WTC11 (cell line): ENCODE measurements around the gene HMBS. TPM values are rescaled to one million over a fixed set of nuclear protein-coding genes. Genes with fewer than 3 reads are reported as not detected.

Source experiments
- ATAC-seq: fragments of 200-7000 bp; cut with Tn5 transposase; 2 replicates; pipeline ENCODE4 v1.10.0; 2021; ENCODE audit warnings: mild to moderate bottlenecking, moderate library complexity
- CTCF ChIA-PET: fragments of 300-600 bp; sonication (Branson Sonifier 250); formaldehyde crosslinking; loops from one replicate; lab custom pipeline; 2021; ENCODE audit warnings: antibody characterized with exemption; lab: Charles Lee
- POLR2A ChIA-PET: fragments of 350-600 bp; sonication (Branson Sonifier 250); formaldehyde crosslinking; loops from one replicate; lab custom pipeline; 2021; ENCODE audit warnings: antibody characterized with exemption; lab: Charles Lee
- DNase-seq: peaks from one replicate; pipeline ENCODE4 v3.0.0; 2021; ENCODE audit warnings: low spot score
- H3K27ac Mint-ChIP-seq: 2 replicates; pipeline ENCODE4 v1.8.0; 2021; ENCODE audit warnings: mixed read lengths
- H3K27me3 Mint-ChIP-seq: 2 replicates; pipeline ENCODE4 v1.8.0; 2021; ENCODE audit warnings: low read depth, mild to moderate bottlenecking, moderate library complexity, mixed read lengths
- H3K36me3 Mint-ChIP-seq: 2 replicates; pipeline ENCODE4 v1.8.0; 2021; ENCODE audit warnings: mixed read lengths
- H3K4me1 Mint-ChIP-seq: 2 replicates; pipeline ENCODE4 v1.8.0; 2022; ENCODE audit warnings: mixed read lengths
- H3K4me3 Mint-ChIP-seq: 2 replicates; pipeline ENCODE4 v1.8.0; 2021; ENCODE audit warnings: mild to moderate bottlenecking, moderate library complexity, mixed read lengths
- H3K9me3 Mint-ChIP-seq: 2 replicates; pipeline ENCODE4 v1.8.0; 2021; ENCODE audit warnings: mixed read lengths
- ATF1 ChIP-seq: sonication (generic); formaldehyde crosslinking; IDR thresholded peaks from 2 replicates; pipeline ENCODE4 v1.8.1; 2023; ENCODE audit warnings: mild to moderate bottlenecking, moderate library complexity, missing genetic modification reagents
- GABPB1 ChIP-seq: sonication (generic); formaldehyde crosslinking; IDR thresholded peaks from 2 replicates; pipeline ENCODE4 v1.8.1; 2023; ENCODE audit warnings: mild to moderate bottlenecking, missing genetic modification reagents
- KAT7 ChIP-seq: sonication (generic); formaldehyde crosslinking; IDR thresholded peaks from 2 replicates; pipeline ENCODE4 v1.8.1; 2023; ENCODE audit warnings: missing genetic modification reagents, mild to moderate bottlenecking, borderline replicate concordance
- STAT6 ChIP-seq: sonication (generic); formaldehyde crosslinking; conservative IDR thresholded peaks from 2 replicates; pipeline ENCODE4 v1.8.1; 2023; ENCODE audit warnings: mild to moderate bottlenecking, low read depth, missing genetic modification reagents, moderate library complexity
- TEAD4 ChIP-seq: sonication (generic); formaldehyde crosslinking; IDR thresholded peaks from 2 replicates; pipeline ENCODE4 v1.8.0; 2022; ENCODE audit warnings: mild to moderate bottlenecking, missing genetic modification reagents
- ZNF232 ChIP-seq: sonication (generic); formaldehyde crosslinking; IDR thresholded peaks from 2 replicates; pipeline ENCODE4 v1.8.0; 2022; ENCODE audit warnings: mild to moderate bottlenecking, missing genetic modification reagents
- ZNF512 ChIP-seq: sonication (generic); formaldehyde crosslinking; IDR thresholded peaks from 2 replicates; pipeline ENCODE4 v1.8.1; 2022; ENCODE audit warnings: missing genetic modification reagents, borderline replicate concordance
- total RNA-seq: library from RNA; stranded (reverse); gene quantifications from 3 replicates; pipeline ENCODE4 v1.2.3, GENCODE V29; 2021
- TF ChIP-seq, protein P1 (sequence below): fragments of 250-450 bp; sonication (Bioruptor Pico); IDR thresholded peaks from 2 replicates; pipeline ENCODE4 v1.9.0; 2021; ENCODE audit warnings: mild to moderate bottlenecking, borderline replicate concordance
- TF ChIP-seq, protein P2 (sequence below): fragments of 250-450 bp; sonication (Bioruptor Pico); IDR thresholded peaks from 2 replicates; pipeline ENCODE4 v1.9.0; 2021; ENCODE audit warnings: moderate library complexity, mild to moderate bottlenecking, inconsistent platforms, borderline replicate concordance
- TF ChIP-seq, protein P3 (sequence below): fragments of 250-450 bp; sonication (Bioruptor Pico); IDR thresholded peaks from 2 replicates; pipeline ENCODE4 v1.9.0; 2021; ENCODE audit warnings: mild to moderate bottlenecking
- TF ChIP-seq, protein P4 (sequence below): fragments of 250-450 bp; sonication (Bioruptor Pico); IDR thresholded peaks from 2 replicates; pipeline ENCODE4 v1.9.0; 2021; ENCODE audit warnings: mild to moderate bottlenecking
- TF ChIP-seq, protein P5 (sequence below): sonication (generic); formaldehyde crosslinking; IDR thresholded peaks from 2 replicates; pipeline ENCODE4 v1.8.1; 2022; ENCODE audit warnings: mild to moderate bottlenecking, moderate library complexity, missing genetic modification reagents
- TF ChIP-seq, protein P6 (sequence below): sonication (generic); formaldehyde crosslinking; IDR thresholded peaks from 2 replicates; pipeline ENCODE4 v1.8.1; 2022; ENCODE audit warnings: low read depth, missing genetic modification reagents, borderline replicate concordance

HMBS gene
- total RNA-seq, 1 experiment from 2014 or later, result 62.3 TPM

GRCh38 chr11:119048644-119049043 is 36.0 kb upstream of the HMBS start (continued):
- no peak for TF ChIP-seq ZNF512 (CRISPR knock-in tag)

DNA sequence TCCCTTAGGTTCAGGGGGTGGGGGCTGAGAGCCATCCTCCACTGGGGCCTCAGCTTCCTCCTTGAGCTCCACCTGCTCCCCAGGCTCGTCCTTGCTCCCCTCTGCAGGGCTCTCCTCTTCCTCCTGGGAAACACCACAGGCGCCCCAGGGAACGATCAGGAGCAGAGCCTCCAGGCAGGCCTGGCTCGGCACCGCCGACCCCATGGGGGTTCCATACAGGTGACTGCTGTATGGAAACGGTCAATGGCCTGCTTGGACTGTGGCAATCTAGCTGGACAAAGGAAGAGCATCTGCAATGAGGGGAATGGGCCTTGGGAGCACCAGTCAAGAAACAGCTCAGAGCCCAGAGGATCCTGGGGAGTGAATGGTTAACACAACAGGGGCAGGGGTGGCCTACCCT is 35.6 kb upstream of the HMBS start:
- POLR2A ChIA-PET, result no interaction called here
- H3K4me3 Mint-ChIP-seq, result no peak overlapping the region
- H3K27me3 Mint-ChIP-seq, result no peaks in the 10 kb centered on the region
- no peak for ATAC-seq
- CTCF ChIA-PET, result interaction anchor here (0.6 kb wide), 1 partner anchor 94 kb away, joined by 3 read pairs; no protein-coding TSS in a partner anchor
- no peak overlapping the region for H3K27ac Mint-ChIP-seq
- H3K4me1 Mint-ChIP-seq, result peaks cover 7% of the 10 kb centered on the region
- H3K36me3 Mint-ChIP-seq, result peaks cover 80% of the 10 kb centered on the region
- no peak for DNase-seq
- TF ChIP-seq, protein P1, sequence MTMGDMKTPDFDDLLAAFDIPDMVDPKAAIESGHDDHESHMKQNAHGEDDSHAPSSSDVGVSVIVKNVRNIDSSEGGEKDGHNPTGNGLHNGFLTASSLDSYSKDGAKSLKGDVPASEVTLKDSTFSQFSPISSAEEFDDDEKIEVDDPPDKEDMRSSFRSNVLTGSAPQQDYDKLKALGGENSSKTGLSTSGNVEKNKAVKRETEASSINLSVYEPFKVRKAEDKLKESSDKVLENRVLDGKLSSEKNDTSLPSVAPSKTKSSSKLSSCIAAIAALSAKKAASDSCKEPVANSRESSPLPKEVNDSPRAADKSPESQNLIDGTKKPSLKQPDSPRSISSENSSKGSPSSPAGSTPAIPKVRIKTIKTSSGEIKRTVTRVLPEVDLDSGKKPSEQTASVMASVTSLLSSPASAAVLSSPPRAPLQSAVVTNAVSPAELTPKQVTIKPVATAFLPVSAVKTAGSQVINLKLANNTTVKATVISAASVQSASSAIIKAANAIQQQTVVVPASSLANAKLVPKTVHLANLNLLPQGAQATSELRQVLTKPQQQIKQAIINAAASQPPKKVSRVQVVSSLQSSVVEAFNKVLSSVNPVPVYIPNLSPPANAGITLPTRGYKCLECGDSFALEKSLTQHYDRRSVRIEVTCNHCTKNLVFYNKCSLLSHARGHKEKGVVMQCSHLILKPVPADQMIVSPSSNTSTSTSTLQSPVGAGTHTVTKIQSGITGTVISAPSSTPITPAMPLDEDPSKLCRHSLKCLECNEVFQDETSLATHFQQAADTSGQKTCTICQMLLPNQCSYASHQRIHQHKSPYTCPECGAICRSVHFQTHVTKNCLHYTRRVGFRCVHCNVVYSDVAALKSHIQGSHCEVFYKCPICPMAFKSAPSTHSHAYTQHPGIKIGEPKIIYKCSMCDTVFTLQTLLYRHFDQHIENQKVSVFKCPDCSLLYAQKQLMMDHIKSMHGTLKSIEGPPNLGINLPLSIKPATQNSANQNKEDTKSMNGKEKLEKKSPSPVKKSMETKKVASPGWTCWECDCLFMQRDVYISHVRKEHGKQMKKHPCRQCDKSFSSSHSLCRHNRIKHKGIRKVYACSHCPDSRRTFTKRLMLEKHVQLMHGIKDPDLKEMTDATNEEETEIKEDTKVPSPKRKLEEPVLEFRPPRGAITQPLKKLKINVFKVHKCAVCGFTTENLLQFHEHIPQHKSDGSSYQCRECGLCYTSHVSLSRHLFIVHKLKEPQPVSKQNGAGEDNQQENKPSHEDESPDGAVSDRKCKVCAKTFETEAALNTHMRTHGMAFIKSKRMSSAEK (CRISPR knock-in tag), result no peak
- TF ChIP-seq, protein P2, sequence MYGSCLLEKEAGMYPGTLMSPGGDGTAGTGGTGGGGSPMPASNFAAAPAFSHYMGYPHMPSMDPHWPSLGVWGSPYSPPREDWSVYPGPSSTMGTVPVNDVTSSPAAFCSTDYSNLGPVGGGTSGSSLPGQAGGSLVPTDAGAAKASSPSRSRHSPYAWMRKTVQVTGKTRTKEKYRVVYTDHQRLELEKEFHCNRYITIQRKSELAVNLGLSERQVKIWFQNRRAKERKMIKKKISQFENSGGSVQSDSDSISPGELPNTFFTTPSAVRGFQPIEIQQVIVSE, result no peak
- TF ChIP-seq ZNF232 (CRISPR knock-in tag), result no peak
- TF ChIP-seq, all 79 proteins: peak for 0
- no peaks in the 10 kb centered on the region for H3K9me3 Mint-ChIP-seq

- ChIA-PET CTCF (no interaction called here), POLR2A (interaction anchor here (1.1 kb wide), 1 partner anchor 48 kb away, joined by 3 read pairs; no protein-coding TSS in a partner anchor)
- Mint-ChIP-seq H3K9me3 (no peaks in the 10 kb centered on the region), H3K4me1 (peaks cover 9% of the 10 kb centered on the region), H3K27me3 (no peaks in the 10 kb centered on the region), H3K36me3 (peaks cover 83% of the 10 kb centered on the region), H3K27ac (no peak overlapping the region), H3K4me3 (no peak overlapping the region)
- DNase-seq (no peak), ATAC-seq (no peak)
- TF ChIP-seq, protein P3, sequence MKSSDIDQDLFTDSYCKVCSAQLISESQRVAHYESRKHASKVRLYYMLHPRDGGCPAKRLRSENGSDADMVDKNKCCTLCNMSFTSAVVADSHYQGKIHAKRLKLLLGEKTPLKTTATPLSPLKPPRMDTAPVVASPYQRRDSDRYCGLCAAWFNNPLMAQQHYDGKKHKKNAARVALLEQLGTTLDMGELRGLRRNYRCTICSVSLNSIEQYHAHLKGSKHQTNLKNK, result no peak
- no peak for TF ChIP-seq TEAD4 (CRISPR knock-in tag)
- TF ChIP-seq, protein P4, sequence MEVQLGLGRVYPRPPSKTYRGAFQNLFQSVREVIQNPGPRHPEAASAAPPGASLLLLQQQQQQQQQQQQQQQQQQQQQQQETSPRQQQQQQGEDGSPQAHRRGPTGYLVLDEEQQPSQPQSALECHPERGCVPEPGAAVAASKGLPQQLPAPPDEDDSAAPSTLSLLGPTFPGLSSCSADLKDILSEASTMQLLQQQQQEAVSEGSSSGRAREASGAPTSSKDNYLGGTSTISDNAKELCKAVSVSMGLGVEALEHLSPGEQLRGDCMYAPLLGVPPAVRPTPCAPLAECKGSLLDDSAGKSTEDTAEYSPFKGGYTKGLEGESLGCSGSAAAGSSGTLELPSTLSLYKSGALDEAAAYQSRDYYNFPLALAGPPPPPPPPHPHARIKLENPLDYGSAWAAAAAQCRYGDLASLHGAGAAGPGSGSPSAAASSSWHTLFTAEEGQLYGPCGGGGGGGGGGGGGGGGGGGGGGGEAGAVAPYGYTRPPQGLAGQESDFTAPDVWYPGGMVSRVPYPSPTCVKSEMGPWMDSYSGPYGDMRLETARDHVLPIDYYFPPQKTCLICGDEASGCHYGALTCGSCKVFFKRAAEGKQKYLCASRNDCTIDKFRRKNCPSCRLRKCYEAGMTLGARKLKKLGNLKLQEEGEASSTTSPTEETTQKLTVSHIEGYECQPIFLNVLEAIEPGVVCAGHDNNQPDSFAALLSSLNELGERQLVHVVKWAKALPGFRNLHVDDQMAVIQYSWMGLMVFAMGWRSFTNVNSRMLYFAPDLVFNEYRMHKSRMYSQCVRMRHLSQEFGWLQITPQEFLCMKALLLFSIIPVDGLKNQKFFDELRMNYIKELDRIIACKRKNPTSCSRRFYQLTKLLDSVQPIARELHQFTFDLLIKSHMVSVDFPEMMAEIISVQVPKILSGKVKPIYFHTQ (CRISPR knock-in tag), result no peak
- no peak for TF ChIP-seq GABPB1
- TF ChIP-seq, protein P5, sequence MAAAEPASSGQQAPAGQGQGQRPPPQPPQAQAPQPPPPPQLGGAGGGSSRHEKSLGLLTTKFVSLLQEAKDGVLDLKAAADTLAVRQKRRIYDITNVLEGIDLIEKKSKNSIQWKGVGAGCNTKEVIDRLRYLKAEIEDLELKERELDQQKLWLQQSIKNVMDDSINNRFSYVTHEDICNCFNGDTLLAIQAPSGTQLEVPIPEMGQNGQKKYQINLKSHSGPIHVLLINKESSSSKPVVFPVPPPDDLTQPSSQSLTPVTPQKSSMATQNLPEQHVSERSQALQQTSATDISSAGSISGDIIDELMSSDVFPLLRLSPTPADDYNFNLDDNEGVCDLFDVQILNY (CRISPR knock-in tag), result no peak
- TF ChIP-seq, protein P6, sequence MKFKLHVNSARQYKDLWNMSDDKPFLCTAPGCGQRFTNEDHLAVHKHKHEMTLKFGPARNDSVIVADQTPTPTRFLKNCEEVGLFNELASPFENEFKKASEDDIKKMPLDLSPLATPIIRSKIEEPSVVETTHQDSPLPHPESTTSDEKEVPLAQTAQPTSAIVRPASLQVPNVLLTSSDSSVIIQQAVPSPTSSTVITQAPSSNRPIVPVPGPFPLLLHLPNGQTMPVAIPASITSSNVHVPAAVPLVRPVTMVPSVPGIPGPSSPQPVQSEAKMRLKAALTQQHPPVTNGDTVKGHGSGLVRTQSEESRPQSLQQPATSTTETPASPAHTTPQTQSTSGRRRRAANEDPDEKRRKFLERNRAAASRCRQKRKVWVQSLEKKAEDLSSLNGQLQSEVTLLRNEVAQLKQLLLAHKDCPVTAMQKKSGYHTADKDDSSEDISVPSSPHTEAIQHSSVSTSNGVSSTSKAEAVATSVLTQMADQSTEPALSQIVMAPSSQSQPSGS (CRISPR knock-in tag), result no peak
- TF ChIP-seq STAT6 (CRISPR knock-in tag), result no peak
- no peak for TF ChIP-seq ATF1 (CRISPR knock-in tag)
- no peak for TF ChIP-seq KAT7
Measured at GRCh38 chr11:119051440-119052162, 33.1 kb upstream of the HMBS start.
